Measurements from ENCODE around the gene SYTL1. TPM values are rescaled to one million over a fixed set of nuclear protein-coding genes. Genes with fewer than 3 reads are reported as not detected.

The SYTL1 gene, protein sequence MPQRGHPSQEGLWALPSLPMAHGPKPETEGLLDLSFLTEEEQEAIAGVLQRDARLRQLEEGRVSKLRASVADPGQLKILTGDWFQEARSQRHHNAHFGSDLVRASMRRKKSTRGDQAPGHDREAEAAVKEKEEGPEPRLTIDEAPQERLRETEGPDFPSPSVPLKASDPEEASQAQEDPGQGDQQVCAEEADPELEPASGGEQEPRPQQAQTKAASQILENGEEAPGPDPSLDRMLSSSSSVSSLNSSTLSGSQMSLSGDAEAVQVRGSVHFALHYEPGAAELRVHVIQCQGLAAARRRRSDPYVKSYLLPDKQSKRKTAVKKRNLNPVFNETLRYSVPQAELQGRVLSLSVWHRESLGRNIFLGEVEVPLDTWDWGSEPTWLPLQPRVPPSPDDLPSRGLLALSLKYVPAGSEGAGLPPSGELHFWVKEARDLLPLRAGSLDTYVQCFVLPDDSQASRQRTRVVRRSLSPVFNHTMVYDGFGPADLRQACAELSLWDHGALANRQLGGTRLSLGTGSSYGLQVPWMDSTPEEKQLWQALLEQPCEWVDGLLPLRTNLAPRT
- polyA plus RNA-seq (not detected in 2 replicates), polyA minus RNA-seq (0.46 TPM in 1 of 2 replicates, not detected in the other)

DNA sequence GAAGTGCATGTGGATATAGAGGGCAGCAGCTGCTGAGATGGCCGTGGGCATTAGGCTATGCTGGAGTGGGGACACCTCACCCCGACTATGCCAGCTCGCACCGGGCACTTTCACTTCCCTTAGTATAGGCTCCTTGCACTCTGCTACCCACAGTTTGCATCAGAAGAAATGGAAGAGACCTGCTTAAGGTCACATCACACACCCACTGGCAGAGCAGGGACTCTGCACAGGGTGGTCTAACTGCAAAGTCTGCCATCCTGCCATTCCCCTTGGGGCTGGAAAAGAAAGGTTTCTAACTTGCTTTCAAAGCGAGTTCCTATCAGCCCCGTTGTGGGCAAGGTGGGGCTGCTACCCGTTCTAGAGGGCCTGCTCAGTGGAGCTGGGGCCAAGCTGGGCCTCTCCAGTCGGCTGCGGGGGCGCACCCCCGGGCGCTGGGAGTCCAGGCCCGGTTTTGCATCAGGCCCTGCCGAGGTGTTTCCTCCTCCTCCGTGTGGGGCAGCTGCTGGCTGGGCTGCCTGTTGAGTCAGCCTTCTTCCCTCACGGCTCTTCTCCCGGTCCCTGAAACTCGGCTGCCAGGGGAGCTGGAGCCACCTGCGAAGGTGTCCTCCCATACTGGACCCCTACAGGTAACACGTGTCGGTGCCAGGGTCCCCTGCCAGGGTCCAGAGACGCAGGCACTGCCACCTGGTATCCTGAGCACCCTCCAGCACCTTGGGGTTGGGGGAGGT, at the start of gene SYTL1:
Gene SYTL1, plus strand, starts transcription at position 498 of the 728 bp plus-strand sequence. CDS start 3,313 bp downstream, outside the sequence.
- Histone ChIP-seq H3K4me3 (ENCODE audit: low read length) (no peak within 1 kb of the TSS), H3K79me2 (replicated peaks; ENCODE audit: insufficient read depth, low read length) (no peaks in the 10 kb centered on the region), H3K27ac (ENCODE audit: low read length) (no peak within 1 kb of the TSS), H3K9me2 (ENCODE audit: insufficient read depth, low read length) (no peaks in the 10 kb centered on the region), H3K4me2 (ENCODE audit: low read length) (no peak within 1 kb of the TSS), H3K9ac (ENCODE audit: low read length) (no peak within 1 kb of the TSS), H3K27me3 (ENCODE audit: insufficient read depth, low read depth, low read length) (no peaks in the 10 kb centered on the region), H3F3A (ENCODE audit: insufficient read depth, low read length, poor library complexity, severe bottlenecking) (no peaks in the 10 kb centered on the region), H2AFZ (ENCODE audit: low read depth, low read length) (no peak within 1 kb of the TSS), H3K9me3 (ENCODE audit: low read length) (no peaks in the 10 kb centered on the region), H4K20me1 (ENCODE audit: insufficient read depth) (no peaks in the 10 kb centered on the region), H3K36me3 (ENCODE audit: insufficient read depth, low read length) (no peaks in the 10 kb centered on the region)
- TF ChIP-seq EZH2 (IDR thresholded peaks at IDR 0.05; ENCODE audit: borderline replicate concordance, insufficient read depth, low read length, poor library complexity, severe bottlenecking) = no peak
- no peak for TF ChIP-seq EP300 (conservative IDR thresholded peaks at IDR 0.05; ENCODE audit: poor library complexity, severe bottlenecking)
- TF ChIP-seq, protein P1, sequence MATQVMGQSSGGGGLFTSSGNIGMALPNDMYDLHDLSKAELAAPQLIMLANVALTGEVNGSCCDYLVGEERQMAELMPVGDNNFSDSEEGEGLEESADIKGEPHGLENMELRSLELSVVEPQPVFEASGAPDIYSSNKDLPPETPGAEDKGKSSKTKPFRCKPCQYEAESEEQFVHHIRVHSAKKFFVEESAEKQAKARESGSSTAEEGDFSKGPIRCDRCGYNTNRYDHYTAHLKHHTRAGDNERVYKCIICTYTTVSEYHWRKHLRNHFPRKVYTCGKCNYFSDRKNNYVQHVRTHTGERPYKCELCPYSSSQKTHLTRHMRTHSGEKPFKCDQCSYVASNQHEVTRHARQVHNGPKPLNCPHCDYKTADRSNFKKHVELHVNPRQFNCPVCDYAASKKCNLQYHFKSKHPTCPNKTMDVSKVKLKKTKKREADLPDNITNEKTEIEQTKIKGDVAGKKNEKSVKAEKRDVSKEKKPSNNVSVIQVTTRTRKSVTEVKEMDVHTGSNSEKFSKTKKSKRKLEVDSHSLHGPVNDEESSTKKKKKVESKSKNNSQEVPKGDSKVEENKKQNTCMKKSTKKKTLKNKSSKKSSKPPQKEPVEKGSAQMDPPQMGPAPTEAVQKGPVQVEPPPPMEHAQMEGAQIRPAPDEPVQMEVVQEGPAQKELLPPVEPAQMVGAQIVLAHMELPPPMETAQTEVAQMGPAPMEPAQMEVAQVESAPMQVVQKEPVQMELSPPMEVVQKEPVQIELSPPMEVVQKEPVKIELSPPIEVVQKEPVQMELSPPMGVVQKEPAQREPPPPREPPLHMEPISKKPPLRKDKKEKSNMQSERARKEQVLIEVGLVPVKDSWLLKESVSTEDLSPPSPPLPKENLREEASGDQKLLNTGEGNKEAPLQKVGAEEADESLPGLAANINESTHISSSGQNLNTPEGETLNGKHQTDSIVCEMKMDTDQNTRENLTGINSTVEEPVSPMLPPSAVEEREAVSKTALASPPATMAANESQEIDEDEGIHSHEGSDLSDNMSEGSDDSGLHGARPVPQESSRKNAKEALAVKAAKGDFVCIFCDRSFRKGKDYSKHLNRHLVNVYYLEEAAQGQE (IDR thresholded peaks at IDR 0.05; ENCODE audit: borderline replicate concordance) = no peak
- no peak for TF ChIP-seq SMC3 (conservative IDR thresholded peaks at IDR 0.05; ENCODE audit: poor library complexity)
- no peak for TF ChIP-seq POLR2AphosphoS5 (IDR thresholded peaks at IDR 0.05)
- TF ChIP-seq RAD21 (conservative IDR thresholded peaks at IDR 0.05) = no peak
- TF ChIP-seq, protein P2, sequence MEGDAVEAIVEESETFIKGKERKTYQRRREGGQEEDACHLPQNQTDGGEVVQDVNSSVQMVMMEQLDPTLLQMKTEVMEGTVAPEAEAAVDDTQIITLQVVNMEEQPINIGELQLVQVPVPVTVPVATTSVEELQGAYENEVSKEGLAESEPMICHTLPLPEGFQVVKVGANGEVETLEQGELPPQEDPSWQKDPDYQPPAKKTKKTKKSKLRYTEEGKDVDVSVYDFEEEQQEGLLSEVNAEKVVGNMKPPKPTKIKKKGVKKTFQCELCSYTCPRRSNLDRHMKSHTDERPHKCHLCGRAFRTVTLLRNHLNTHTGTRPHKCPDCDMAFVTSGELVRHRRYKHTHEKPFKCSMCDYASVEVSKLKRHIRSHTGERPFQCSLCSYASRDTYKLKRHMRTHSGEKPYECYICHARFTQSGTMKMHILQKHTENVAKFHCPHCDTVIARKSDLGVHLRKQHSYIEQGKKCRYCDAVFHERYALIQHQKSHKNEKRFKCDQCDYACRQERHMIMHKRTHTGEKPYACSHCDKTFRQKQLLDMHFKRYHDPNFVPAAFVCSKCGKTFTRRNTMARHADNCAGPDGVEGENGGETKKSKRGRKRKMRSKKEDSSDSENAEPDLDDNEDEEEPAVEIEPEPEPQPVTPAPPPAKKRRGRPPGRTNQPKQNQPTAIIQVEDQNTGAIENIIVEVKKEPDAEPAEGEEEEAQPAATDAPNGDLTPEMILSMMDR (IDR thresholded peaks at IDR 0.05; ENCODE audit: poor library complexity, severe bottlenecking) = no peak
- no peak for TF ChIP-seq TAF1 (IDR thresholded peaks at IDR 0.05; ENCODE audit: low read depth)
- no peak for TF ChIP-seq MXI1 (conservative IDR thresholded peaks at IDR 0.05; ENCODE audit: poor library complexity, severe bottlenecking)

DNA sequence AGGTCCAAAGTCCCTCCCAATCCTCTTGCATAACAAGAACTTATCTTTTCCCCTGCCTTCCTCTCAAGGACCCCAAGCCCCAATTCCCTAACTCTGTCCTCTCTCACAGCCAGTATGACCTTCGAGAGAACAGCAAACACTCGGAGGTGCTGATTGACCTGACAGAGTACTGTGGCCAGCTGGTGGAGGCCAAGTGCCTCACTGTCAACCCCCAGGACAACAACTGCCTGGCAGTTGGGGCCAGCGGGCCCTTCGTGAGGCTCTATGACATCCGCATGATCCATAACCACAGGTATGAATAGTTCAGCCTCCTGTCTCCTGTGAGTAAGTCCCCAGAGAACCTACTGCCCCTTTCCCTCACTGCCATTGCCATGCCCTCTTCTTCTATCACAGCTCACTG, 49.7 kb upstream of the SYTL1 start:
- no peak overlapping the region for H3K27ac ChIP-seq (ENCODE audit: low read length)
- no peaks in the 10 kb centered on the region for H4K20me1 ChIP-seq (ENCODE audit: insufficient read depth)
- no peaks in the 10 kb centered on the region for H3K27me3 ChIP-seq (ENCODE audit: insufficient read depth, low read depth, low read length)
- H3K9ac ChIP-seq (ENCODE audit: low read length) = no peak overlapping the region
- no peaks in the 10 kb centered on the region for H3K9me3 ChIP-seq (ENCODE audit: low read length)
- H3F3A ChIP-seq (ENCODE audit: insufficient read depth, low read length, poor library complexity, severe bottlenecking) = no peaks in the 10 kb centered on the region
- no peaks in the 10 kb centered on the region for H3K9me2 ChIP-seq (ENCODE audit: insufficient read depth, low read length)
- no peaks in the 10 kb centered on the region for H3K79me2 ChIP-seq (replicated peaks; ENCODE audit: insufficient read depth, low read length)
- no peak overlapping the region for H3K4me2 ChIP-seq (ENCODE audit: low read length)
- no peaks in the 10 kb centered on the region for H3K36me3 ChIP-seq (ENCODE audit: insufficient read depth, low read length)
- no peak for TF ChIP-seq TAF1 (IDR thresholded peaks at IDR 0.05; ENCODE audit: low read depth)
- TF ChIP-seq EZH2 (IDR thresholded peaks at IDR 0.05; ENCODE audit: borderline replicate concordance, insufficient read depth, low read length, poor library complexity, severe bottlenecking) = no peak
- TF ChIP-seq, protein P2 (IDR thresholded peaks at IDR 0.05; ENCODE audit: poor library complexity, severe bottlenecking) = no peak
- no peak for TF ChIP-seq SMC3 (conservative IDR thresholded peaks at IDR 0.05; ENCODE audit: poor library complexity)
- TF ChIP-seq, protein P1 (IDR thresholded peaks at IDR 0.05; ENCODE audit: borderline replicate concordance) = no peak
- no peak overlapping the region for H2AFZ ChIP-seq (ENCODE audit: low read depth, low read length)
- no peak overlapping the region for H3K4me3 ChIP-seq (ENCODE audit: low read length)

All from neural cell (in vitro differentiated cells).